Heart right ventricle (tissue), 16 donors: ENCODE measurements around the gene HSPA12B. TPM values are rescaled to one million over a fixed set of nuclear protein-coding genes. Genes with fewer than 3 reads are reported as not detected.
A peak's percentile ranks its signal among the peaks of the same experiment; 100 is the strongest.

ENCODE experiments used
- ATAC-seq, 8 donors: fragments of 200-7000 bp; cut with Tn5 transposase; one replicate each; pipeline ENCODE4 v1.9.1; 2020; ENCODE audit warnings: mild to moderate bottlenecking in 8 of 8, moderate library complexity in 8 of 8, moderate number of reproducible peaks in 1 of 8
- DNase-seq, 2 donors: peaks; one replicate each; pipeline ENCODE4 v3.0.0-alpha.2; 2020
- H3K27ac ChIP-seq, 10 donors: fragments of 200-600 bp; sonication (generic) in 2 of 10; one replicate each; pipeline versions ENCODE4 v1.5.0 to v1.8.0; 2020 to 2022; ENCODE audit warnings: mild to moderate bottlenecking in 3 of 10
- H3K27me3 ChIP-seq, 7 donors: fragments of 200-600 bp; one replicate each; pipeline ENCODE4 v1.8.0; 2021 to 2022; ENCODE audit warnings: mild to moderate bottlenecking in 2 of 7
- H3K36me3 ChIP-seq, 9 donors: fragments of 200-600 bp; sonication (generic) in 1 of 9; one replicate each; pipeline versions ENCODE4 v1.5.0 to v1.8.0; 2020 to 2022; ENCODE audit warnings: mild to moderate bottlenecking in 2 of 9
- H3K4me1 ChIP-seq, 9 donors: fragments of 200-600 bp; sonication (generic) in 1 of 9; one replicate each; pipeline versions ENCODE4 v1.5.0 to v1.8.0; 2020 to 2022; ENCODE audit warnings: mild to moderate bottlenecking in 4 of 9
- H3K4me3 ChIP-seq, 10 donors: fragments of 200-600 bp; sonication (generic) in 2 of 10; one replicate each; pipeline versions ENCODE4 v1.5.0 to v1.8.0; 2020 to 2022; ENCODE audit warnings: mild to moderate bottlenecking in 7 of 10, moderate library complexity in 2 of 10
- H3K9me3 ChIP-seq, 11 donors: fragments of 200-600 bp in 10 of 11; sonication (generic) in 2 of 11; one replicate each; pipeline versions ENCODE4 v1.5.0 to v1.8.0; 2013 to 2022; ENCODE audit warnings: mild to moderate bottlenecking in 2 of 11, control low read depth in 1 of 11, moderate library complexity in 1 of 11
- WGBS, 2 donors: extraction: QIAGEN DNeasy Blood & Tissue Kit; methylation state at CpG; one replicate each; pipeline ENCODE4 v1.1.7; 2013; ENCODE audit warnings: inconsistent platforms in 1 of 2; 5-methylcytosine and 5-hydroxymethylcytosine counted together
- intact Hi-C, 10 donors: fragments of 100-400 bp; cut with DNase I; formaldehyde crosslinking; loops; one replicate each; pipeline versions ENCODE4 v1.11.1 to v1.14.2; 2022
- polyA plus RNA-seq, 2 donors: library from polyadenylated mRNA; stranded (reverse); fragments of 200-250 nt; gene quantifications; one replicate each; pipeline ENCODE4 v1.2.3, GENCODE V29; 2013
- total RNA-seq, 10 donors: library from RNA; stranded (reverse); fragmentation: NEBNext Ultra II Directional in 3 of 10; extraction: Animal tissue kit (Norgen Biotek cat#: 25700) in 3 of 10; gene quantifications; one replicate each; pipeline versions ENCODE4 v1.2.1 to v1.2.4, GENCODE V29; 2021 to 2023
- TF ChIP-seq, protein P1 (sequence below), 9 donors: fragments of 200-600 bp; sonication (generic) in 2 of 9; IDR thresholded peaks; one replicate each; pipeline versions ENCODE4 v1.5.0 to v1.8.0; 2021 to 2022; ENCODE audit warnings: antibody characterized with exemption in 9 of 9, mild to moderate bottlenecking in 5 of 9, moderate library complexity in 1 of 9
- donor health status: Arrhythmogenic right ventricular cardiomyopathy.
- donor health status: ischemic (EF 13 %, LVEDD 7.1; RV severe dilation, severe dysfunction).
- donor health status: healthy with polysubstance abuse.
- donor health status: DM: no; HTN: yes; CAD: no.
- donor health status: DM: no; HTN: no; CAD: no.
- donor health status: ischemic (EF 25% LVEDD 6.9; RV normal size, moderate dysfunction).
- donor health status: ischemic (EF 25% LVEDD 5.7; RV mildly dilated, moderate dysfunction).
- donor health status: healthy.
- donor health status: DM: yes; HTN: yes; CAD: no.
- donor health status: Ischemic cardiomyopathy.
- donor health status: ischemic (EF 35%, LVEDD 5.7; RV mildly dilated, moderate dysfunction).
- donor health status: nonischemic (EF 11% LVEDD 7.7; RV severe dilation, severe dysfunction).
- donor health status: DM: yes; HTN: yes; CAD: no.
- donor health status: PGD.
- donor health status: ischemic (EF 29% LVEDD 5.4; RV normal size, mild dysfunction).
- donor health status: nonischemic (EF 23%, LVEDD 6.1; RV moderate dilation, normal function).

HSPA12B gene
- total and polyA plus RNA-seq, 12 donors, result 8.4 to 26.5 (median 13.0) TPM

DNA sequence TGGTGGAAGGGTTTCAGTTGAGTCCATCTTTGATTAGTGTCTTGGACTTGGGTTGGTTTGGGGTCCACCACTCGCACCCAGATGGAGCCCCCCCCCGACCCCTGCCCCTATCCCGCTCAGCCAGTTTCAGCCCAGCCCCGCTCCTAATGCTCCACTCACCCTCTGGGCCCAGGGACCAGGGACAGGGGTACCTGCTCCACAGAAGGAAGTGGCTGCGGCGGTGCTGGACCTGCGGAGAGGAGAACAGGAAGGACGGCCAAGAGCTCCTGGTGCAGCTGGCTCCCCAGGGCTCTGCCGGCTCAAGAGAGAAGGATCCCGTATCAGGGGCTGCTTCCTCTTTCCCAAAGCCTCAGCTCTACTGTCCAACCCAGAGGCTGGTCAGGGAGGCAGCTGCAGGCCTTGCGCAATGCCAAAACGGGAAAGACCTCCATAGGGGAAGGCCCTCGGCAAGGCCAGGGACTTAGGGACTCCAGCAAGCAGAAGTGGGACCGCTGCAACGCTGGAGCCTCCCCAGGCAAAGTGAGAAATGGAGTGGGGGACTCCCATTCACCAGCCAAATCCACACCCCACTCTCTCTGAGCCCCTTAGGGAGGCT is 20.1 kb upstream of the HSPA12B start, which contains the start of gene SIGLEC1:
Gene SIGLEC1, minus strand, starts transcription at position 322 of the 595 bp plus-strand sequence. CDS start 5,472 bp downstream, outside the sequence.
- peak; percentile 55 to 61 for DNase-seq
- peak; percentile 28 to 62 (median 53) for ATAC-seq

DNA sequence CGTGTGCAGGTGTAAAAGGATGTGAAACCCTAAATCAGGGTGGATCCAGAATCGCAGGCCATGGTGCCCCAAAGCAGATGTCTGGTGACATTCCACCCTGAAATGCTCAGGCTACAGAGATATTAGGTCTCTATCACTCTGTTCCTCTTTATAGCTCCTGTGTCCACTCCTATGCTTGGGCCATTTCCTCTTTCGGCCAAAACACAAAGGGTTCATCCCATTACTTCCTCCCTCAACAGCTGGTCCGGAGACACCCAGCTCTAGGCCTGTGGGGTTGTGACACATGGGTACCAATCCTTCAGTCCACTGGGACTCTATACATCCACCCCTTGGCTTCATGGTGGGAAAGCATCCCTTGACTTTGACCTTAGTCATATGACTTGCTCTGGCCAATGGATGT is 18.4 kb upstream of the HSPA12B start:
- Histone ChIP-seq H3K27me3 (peaks cover 0 to 3% (median 0%) of the 10 kb centered on the region in 7 donors), H3K4me1 (peaks cover 3 to 43% (median 14%) of the 10 kb centered on the region in 9 donors), H3K9me3 (no peaks in the 10 kb centered on the region), H3K4me3 (no peak overlapping the region), H3K27ac (no peak overlapping the region), H3K36me3 (no peaks in the 10 kb centered on the region)
- intact Hi-C loops, result loop anchor here in 4 of 10 donors (5.0 to 10.0 kb wide), 3 partner anchors 37 to 152 kb away; no protein-coding TSS in a partner anchor
- ATAC-seq (peak in 4 of 8 donors; percentile 30 to 43 (median 34)), DNase-seq (no peak)
- WGBS, 2 donors, result 68 to 75% methylated on average over 4 of the region's 4 CpGs
- TF ChIP-seq, protein P1, sequence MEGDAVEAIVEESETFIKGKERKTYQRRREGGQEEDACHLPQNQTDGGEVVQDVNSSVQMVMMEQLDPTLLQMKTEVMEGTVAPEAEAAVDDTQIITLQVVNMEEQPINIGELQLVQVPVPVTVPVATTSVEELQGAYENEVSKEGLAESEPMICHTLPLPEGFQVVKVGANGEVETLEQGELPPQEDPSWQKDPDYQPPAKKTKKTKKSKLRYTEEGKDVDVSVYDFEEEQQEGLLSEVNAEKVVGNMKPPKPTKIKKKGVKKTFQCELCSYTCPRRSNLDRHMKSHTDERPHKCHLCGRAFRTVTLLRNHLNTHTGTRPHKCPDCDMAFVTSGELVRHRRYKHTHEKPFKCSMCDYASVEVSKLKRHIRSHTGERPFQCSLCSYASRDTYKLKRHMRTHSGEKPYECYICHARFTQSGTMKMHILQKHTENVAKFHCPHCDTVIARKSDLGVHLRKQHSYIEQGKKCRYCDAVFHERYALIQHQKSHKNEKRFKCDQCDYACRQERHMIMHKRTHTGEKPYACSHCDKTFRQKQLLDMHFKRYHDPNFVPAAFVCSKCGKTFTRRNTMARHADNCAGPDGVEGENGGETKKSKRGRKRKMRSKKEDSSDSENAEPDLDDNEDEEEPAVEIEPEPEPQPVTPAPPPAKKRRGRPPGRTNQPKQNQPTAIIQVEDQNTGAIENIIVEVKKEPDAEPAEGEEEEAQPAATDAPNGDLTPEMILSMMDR (IDR thresholded peaks at IDR 0.05), result no peak

More for the DNA sequence above, 20.1 kb upstream of the HSPA12B start, which contains the start of gene SIGLEC1:
- intact Hi-C loops, result loop anchor here in 4 of 10 donors (5.0 to 10.0 kb wide), 3 partner anchors 35 to 150 kb away; no protein-coding TSS in a partner anchor
- H3K27me3 ChIP-seq, result no peaks in the 10 kb centered on the region
- no peaks in the 10 kb centered on the region for H3K9me3 ChIP-seq
- no peaks in the 10 kb centered on the region for H3K36me3 ChIP-seq
- TF ChIP-seq, protein P1 (IDR thresholded peaks at IDR 0.05), result no peak
- peaks cover 3 to 51% (median 14%) of the 10 kb centered on the region in 9 donors for H3K4me1 ChIP-seq
- WGBS, 2 donors, result 78 to 80% methylated on average over 15 of the region's 15 CpGs
- H3K27ac ChIP-seq, result peak within 1 kb of the TSS in 1 of 10 donors; percentile 75
- peak within 1 kb of the TSS in 6 of 10 donors; percentile 3 to 49 (median 21) for H3K4me3 ChIP-seq

DNA sequence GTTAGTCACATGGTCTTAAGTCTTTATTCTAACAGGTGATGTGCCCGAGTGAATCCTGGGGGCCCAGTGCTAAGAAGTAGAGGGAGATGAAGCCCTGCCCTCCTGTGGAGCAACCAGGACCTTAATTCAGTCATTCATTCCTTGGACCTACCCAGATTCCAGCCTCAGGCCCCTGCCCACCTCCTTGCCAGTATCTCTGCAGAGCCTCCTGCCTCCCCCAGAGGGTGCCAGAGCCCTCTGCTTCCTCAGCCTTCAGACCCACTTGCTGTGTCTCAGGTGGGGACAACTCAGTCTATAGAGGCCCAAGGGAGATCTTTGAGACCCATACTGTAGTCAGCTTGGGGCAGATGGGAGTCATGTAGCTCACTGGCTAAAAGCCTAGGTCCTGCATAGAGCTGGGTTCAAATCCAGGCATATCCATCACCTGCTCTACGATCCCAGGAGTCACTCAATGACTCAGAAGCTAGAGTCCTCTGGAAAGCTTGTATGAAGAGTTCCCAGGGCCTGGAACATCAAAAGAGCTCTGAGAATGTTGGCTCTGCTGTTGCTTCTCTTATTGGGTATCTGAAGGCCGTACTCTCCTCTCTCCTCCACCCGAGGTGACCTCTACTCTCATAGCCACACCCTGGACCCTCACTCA is 16.2 kb upstream of the HSPA12B start:
- WGBS, 2 donors, result 78 to 85% methylated on average over 4 of the region's 4 CpGs
- Histone ChIP-seq H3K36me3 (no peaks in the 10 kb centered on the region), H3K27ac (no peak overlapping the region), H3K4me1 (peaks cover 0 to 27% (median under 1%) of the 10 kb centered on the region in 9 donors), H3K27me3 (peaks cover 0 to 4% (median 0%) of the 10 kb centered on the region in 7 donors), H3K4me3 (no peak overlapping the region), H3K9me3 (no peaks in the 10 kb centered on the region)
- TF ChIP-seq, protein P1 (IDR thresholded peaks at IDR 0.05), result peak; percentile 52 to 86 (median 78)
- DNase-seq, result peak; percentile 46 to 48
- intact Hi-C loops, result loop anchor here in 5 of 10 donors (5.0 to 10.0 kb wide), 3 partner anchors 36 to 152 kb away; partner anchors contain the start of gene ADISSP (in 4 of the 5)
- peak in 7 of 8 donors; percentile 55 to 84 (median 73) for ATAC-seq

GRCh38 chr20:3719046-3719445 is 13.4 kb upstream of the HSPA12B start:
- no peak for DNase-seq
- Histone ChIP-seq H3K9me3 (no peaks in the 10 kb centered on the region), H3K4me1 (peaks cover 0 to 8% (median 0%) of the 10 kb centered on the region in 9 donors), H3K36me3 (no peaks in the 10 kb centered on the region), H3K27ac (no peak overlapping the region), H3K4me3 (no peak overlapping the region), H3K27me3 (peaks cover 0 to 4% (median 0%) of the 10 kb centered on the region in 7 donors)
- TF ChIP-seq, protein P1 (IDR thresholded peaks at IDR 0.05), result no peak
- 89 to 90% methylated on average over 4 of the region's 4 CpGs for WGBS, 2 donors
- no peak for ATAC-seq
- intact Hi-C loops, result loop anchor here in 5 of 10 donors (5.0 to 10.0 kb wide), 3 partner anchors 33 to 154 kb away; partner anchors contain the start of gene ADISSP (in 4 of the 5)
